Measurements from ENCODE around the gene TMEM132D. TPM values are rescaled to one million over a fixed set of nuclear protein-coding genes. Genes with fewer than 3 reads are reported as not detected.

TMEM132D gene
- total RNA-seq, 1 donor from 2014 or later: 1.0 TPM

GRCh38 chr12:129681830-129682229, 222.0 kb downstream of the TMEM132D start:
- intact Hi-C loops (cut with DNase I): no loop called here
- TF ChIP-seq CTCF (IDR thresholded peaks at IDR 0.05): no peak
- no peak for ATAC-seq
- H3K27me3 ChIP-seq: no peaks in the 10 kb centered on the region
- no peak for DNase-seq
- H3K4me3 ChIP-seq: no peak overlapping the region
- H3K4me1 ChIP-seq: no peaks in the 10 kb centered on the region
- H3K9me3 ChIP-seq: no peaks in the 10 kb centered on the region
- no peak overlapping the region for H3K27ac ChIP-seq
- no peaks in the 10 kb centered on the region for H3K36me3 ChIP-seq

- no peak overlapping the region for H3K27ac ChIP-seq
- ATAC-seq: no peak
Measured at GRCh38 chr12:129681151-129681550, 222.7 kb downstream of the TMEM132D start.

GRCh38 chr12:129676411-129676810, 227.4 kb downstream of the TMEM132D start:
- H3K27me3 ChIP-seq: no peaks in the 10 kb centered on the region
- no peaks in the 10 kb centered on the region for H3K9me3 ChIP-seq
- intact Hi-C loops (cut with DNase I): no loop called here
- H3K4me1 ChIP-seq: no peaks in the 10 kb centered on the region
- no peak for DNase-seq
- no peaks in the 10 kb centered on the region for H3K36me3 ChIP-seq
- ATAC-seq: no peak
- H3K4me3 ChIP-seq: no peak overlapping the region
- no peak for TF ChIP-seq CTCF (IDR thresholded peaks at IDR 0.05)
- no peak overlapping the region for H3K27ac ChIP-seq

More at GRCh38 chr12:129681151-129681550, 222.7 kb downstream of the TMEM132D start:
- intact Hi-C loops (cut with DNase I): no loop called here
- no peak for DNase-seq
- no peaks in the 10 kb centered on the region for H3K9me3 ChIP-seq
- no peaks in the 10 kb centered on the region for H3K4me1 ChIP-seq
- H3K27me3 ChIP-seq: no peaks in the 10 kb centered on the region
- no peaks in the 10 kb centered on the region for H3K36me3 ChIP-seq
- H3K4me3 ChIP-seq: no peak overlapping the region
- TF ChIP-seq CTCF (IDR thresholded peaks at IDR 0.05): no peak

GRCh38 chr12:129675947-129676346, 227.9 kb downstream of the TMEM132D start:
- Histone ChIP-seq H3K4me1 (no peaks in the 10 kb centered on the region), H3K27me3 (no peaks in the 10 kb centered on the region), H3K36me3 (no peaks in the 10 kb centered on the region), H3K4me3 (no peak overlapping the region), H3K27ac (no peak overlapping the region), H3K9me3 (no peaks in the 10 kb centered on the region)
- DNase-seq (no peak), ATAC-seq (no peak)
- intact Hi-C loops (cut with DNase I): no loop called here
- no peak for TF ChIP-seq CTCF (IDR thresholded peaks at IDR 0.05)

GRCh38 chr12:129675496-129675895, 228.3 kb downstream of the TMEM132D start:
- H3K9me3 ChIP-seq: no peaks in the 10 kb centered on the region
- no peaks in the 10 kb centered on the region for H3K4me1 ChIP-seq
- no peaks in the 10 kb centered on the region for H3K36me3 ChIP-seq
- no peak overlapping the region for H3K4me3 ChIP-seq
- no peak for ATAC-seq
- H3K27ac ChIP-seq: no peak overlapping the region
- TF ChIP-seq CTCF (IDR thresholded peaks at IDR 0.05): no peak
- intact Hi-C loops (cut with DNase I): no loop called here
- no peaks in the 10 kb centered on the region for H3K27me3 ChIP-seq
- no peak for DNase-seq

DNA sequence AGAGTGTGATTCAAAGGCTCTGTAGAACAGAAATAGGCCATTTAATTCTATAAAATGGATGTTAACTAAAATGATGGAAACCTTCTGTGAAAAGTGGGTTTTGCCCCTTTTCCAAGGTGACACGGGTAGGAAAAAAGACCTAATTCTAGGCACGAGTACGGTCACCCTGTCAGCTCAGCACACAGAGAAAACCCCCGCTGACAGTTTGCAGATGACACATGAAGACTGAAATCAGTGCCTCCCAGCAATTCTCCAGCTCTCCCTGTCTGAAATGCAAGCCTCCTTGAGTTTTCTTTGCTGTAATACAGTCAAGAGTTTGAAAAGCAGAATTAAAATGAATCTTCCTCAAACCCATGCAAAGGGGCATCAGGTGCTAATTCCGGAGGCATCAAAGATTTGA, 230.0 kb downstream of the TMEM132D start:
- intact Hi-C loops (cut with DNase I): no loop called here

More for the DNA sequence above, 230.0 kb downstream of the TMEM132D start:
- no peak for TF ChIP-seq CTCF (IDR thresholded peaks at IDR 0.05)
- no peak for DNase-seq
- Histone ChIP-seq H3K27me3 (no peaks in the 10 kb centered on the region), H3K27ac (no peak overlapping the region), H3K4me1 (no peaks in the 10 kb centered on the region), H3K36me3 (no peaks in the 10 kb centered on the region), H3K9me3 (no peaks in the 10 kb centered on the region), H3K4me3 (no peak overlapping the region)
- ATAC-seq: no peak
